AG09319 (cell line): ENCODE measurements around the gene CCDC91.
A peak's percentile ranks its signal among the peaks of the same experiment; 100 is the strongest.

Experiments
- DNase-seq: peaks from one replicate; pipeline ENCODE4 v3.0.0-alpha.2; 2010; ENCODE audit warnings: low read depth; ENCODE audit errors: extremely low read depth
- CTCF ChIP-seq: IDR thresholded peaks from 2 replicates; pipeline ENCODE4 v1.5.1; 2011; ENCODE audit warnings: low read depth, mild to moderate bottlenecking, inconsistent platforms, low read length, moderate library complexity

The CCDC91 gene

GRCh38 chr12:28550757-28551704 lies 360.8 kb downstream of the CCDC91 start:
- no peak for TF ChIP-seq CTCF
- DNase-seq: peak; percentile 47

- DNase-seq: no peak
- no peak for TF ChIP-seq CTCF
Observed at GRCh38 chr12:28552251-28552970, 362.2 kb downstream of the CCDC91 start.

GRCh38 chr12:28555748-28556147 lies 365.5 kb downstream of the CCDC91 start:
- no peak for TF ChIP-seq CTCF

GRCh38 chr12:28558250-28558649 lies 368.0 kb downstream of the CCDC91 start:
- TF ChIP-seq CTCF: no peak
- no peak for DNase-seq

More at GRCh38 chr12:28555748-28556147, 365.5 kb downstream of the CCDC91 start:
- DNase-seq: no peak

- TF ChIP-seq CTCF: no peak
- DNase-seq: peak; percentile 57
Observed at GRCh38 chr12:28563286-28563685, 373.0 kb downstream of the CCDC91 start.

- DNase-seq: peak; percentile 89
- TF ChIP-seq CTCF: no peak
Observed at GRCh38 chr12:28563936-28564335, 373.7 kb downstream of the CCDC91 start.

GRCh38 chr12:28568118-28568517 lies 377.9 kb downstream of the CCDC91 start:
- peak; percentile 87 for DNase-seq
- TF ChIP-seq CTCF: no peak
